Hematopoietic multipotent progenitor cell (in vitro differentiated cells): ENCODE data around the gene PTCSC3. TPM values are rescaled to one million over a fixed set of nuclear protein-coding genes. Genes with fewer than 3 reads are reported as not detected.

Experiments used
- DNase-seq, 3 donors: peaks; one replicate each; pipeline ENCODE4 v3.0.0-alpha.2; 2011 to 2015; ENCODE audit warnings: low read depth in 2 of 3, low spot score in 2 of 3
- total RNA-seq: library from RNA; depleted of rRNA; stranded (reverse); fragments of >200 nt; gene quantifications from one replicate; pipeline ENCODE4 v1.2.3, GENCODE V29; 2012

Gene PTCSC3
- total RNA-seq, 1 donor = not detected

DNA sequence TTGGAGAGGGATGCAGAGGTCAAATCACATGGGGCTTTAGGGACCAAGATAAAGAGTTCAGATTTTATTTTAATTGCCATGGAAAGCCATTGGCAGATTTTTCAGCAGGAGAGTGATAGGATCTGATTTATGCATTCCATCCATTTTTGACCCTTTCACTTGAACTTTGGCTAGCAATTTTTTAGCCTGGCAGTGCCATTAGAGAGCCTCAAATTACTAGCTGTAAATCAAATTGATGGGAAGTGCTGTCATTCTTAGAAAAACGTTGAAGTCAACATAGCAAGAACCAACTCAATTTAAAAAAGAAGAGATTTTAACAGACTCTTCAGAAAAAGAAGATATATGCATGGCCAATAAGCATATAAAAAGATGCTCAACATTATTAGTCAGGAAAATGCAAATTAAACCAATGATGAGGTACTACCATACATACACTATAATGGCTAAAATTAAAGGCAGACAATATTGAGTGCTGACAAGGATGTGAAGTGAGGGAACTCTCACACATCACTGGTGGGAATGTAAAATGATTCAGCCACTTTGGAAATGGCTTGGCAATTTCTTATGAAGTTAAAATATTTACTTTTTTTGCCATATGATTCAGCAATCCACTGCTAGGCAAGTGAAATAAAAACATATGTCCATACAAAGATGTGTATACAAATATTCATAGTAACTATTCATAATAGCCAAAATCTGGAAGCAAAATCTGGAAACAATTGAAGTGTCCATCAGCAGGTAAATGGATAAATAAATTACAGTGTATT is 89.7 kb downstream of the PTCSC3 start:
- DNase-seq = no peak

DNA sequence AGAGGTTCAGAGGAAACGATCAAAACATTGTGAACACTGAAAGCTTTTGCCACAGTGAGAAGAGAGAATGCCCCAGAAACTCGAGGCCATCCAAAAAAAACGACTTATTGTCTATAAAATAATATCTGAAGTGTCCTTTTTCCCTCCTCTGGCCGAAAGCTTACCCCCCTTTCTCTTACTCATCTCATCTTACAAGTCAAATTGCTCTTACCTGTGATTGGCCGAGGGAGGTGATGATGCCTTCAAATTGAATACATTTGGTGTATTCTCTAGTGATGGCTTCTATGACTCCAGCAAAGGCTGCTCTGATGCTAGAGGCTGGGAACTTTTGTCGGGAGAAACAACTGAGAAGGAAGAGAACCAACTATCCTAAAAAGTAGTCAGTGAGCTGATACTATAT is 90.7 kb downstream of the PTCSC3 start:
- no peak for DNase-seq

Other genes starting within 250 kb of the PTCSC3 start
- 6.7 TPM for gene MBIP, start 143.9 kb upstream of the PTCSC3 start, total RNA-seq